Vagina (tissue), 2 donors: ENCODE measurements around the gene ZNF385B. TPM values are rescaled to one million over a fixed set of nuclear protein-coding genes. Genes with fewer than 3 reads are reported as not detected.

Experiments used
- DNase-seq, 2 donors: peaks; one replicate each; pipeline ENCODE4 v3.0.0-alpha.2; 2017; ENCODE audit errors: extremely low spot score in 2 of 2
- H3K27ac ChIP-seq: fragments of 200-600 bp; sonication (generic); one replicate; pipeline ENCODE4 v1.5.1; 2019
- H3K27me3 ChIP-seq: fragments of 200-600 bp; sonication (generic); one replicate; pipeline ENCODE4 v1.5.1; 2019
- H3K36me3 ChIP-seq, 2 donors: fragments of 200-600 bp; sonication (generic); one replicate each; pipeline ENCODE4 v1.5.1; 2017 to 2019
- H3K4me1 ChIP-seq: fragments of 200-600 bp; sonication (generic); one replicate; pipeline ENCODE4 v1.5.1; 2019
- H3K4me3 ChIP-seq, 2 donors: fragments of 200-600 bp; sonication (generic); 1 replicate in 1 of 2; 2 replicates in 1 of 2; pipeline ENCODE4 v1.5.1; 2016 to 2019
- H3K9me3 ChIP-seq: fragments of 200-600 bp; sonication (generic); one replicate; pipeline ENCODE4 v1.5.1; 2019
- POLR2A ChIP-seq, 2 donors: fragments of 450-650 bp; IDR thresholded peaks; one replicate each; pipeline ENCODE4 v1.6.1; 2017; ENCODE audit warnings: antibody characterized with exemption in 2 of 2, mild to moderate bottlenecking in 2 of 2, moderate library complexity in 2 of 2
- POLR2AphosphoS5 ChIP-seq, 2 donors: sonication (generic); formaldehyde crosslinking; IDR thresholded peaks; one replicate each; pipeline ENCODE4 v1.9.0; 2017; ENCODE audit warnings: antibody characterized with exemption in 2 of 2, mild to moderate bottlenecking in 2 of 2, low read depth in 1 of 2; ENCODE audit not compliant: insufficient read depth in 1 of 2
- intact Hi-C: fragments of 100-400 bp; cut with DNase I; formaldehyde crosslinking; loops from one replicate; pipeline ENCODE4 v1.15.1; 2023
- total RNA-seq: library from RNA; depleted of rRNA; stranded (reverse); fragments of >200 nt; gene quantifications from one replicate; pipeline ENCODE4 v1.2.3, GENCODE V29; 2016
- TF ChIP-seq, protein P1 (sequence below), 3 experiments: fragments of 450-650 bp in 2 of 3; fragments of 200-600 bp in 1 of 3; sonication (generic) in 1 of 3; IDR thresholded peaks; one replicate each; pipeline ENCODE4 v1.5.1; 2017 to 2019; ENCODE audit warnings: antibody characterized with exemption in 3 of 3, mild to moderate bottlenecking in 2 of 3, moderate library complexity in 2 of 3

Gene ZNF385B
- total RNA-seq, 1 donor from 2014 or later = 11.5 TPM

DNA sequence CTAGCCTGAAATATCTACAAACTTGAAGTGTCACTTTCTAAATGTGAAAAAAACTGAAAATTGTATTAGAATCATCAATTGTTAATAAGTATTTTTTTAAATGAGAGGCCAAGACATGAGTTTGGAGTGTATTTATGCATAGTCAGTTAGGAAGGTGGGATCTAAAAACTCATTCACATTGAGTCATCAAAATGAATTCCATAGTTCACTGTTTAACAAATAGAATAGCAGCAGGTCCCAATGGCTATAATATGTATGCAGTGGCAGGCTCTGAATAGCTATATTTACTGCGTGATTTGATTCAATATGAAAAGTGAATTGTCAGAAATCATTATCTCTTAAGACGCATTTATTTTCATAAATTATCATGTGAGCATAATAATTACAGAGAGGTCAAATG, 256.1 kb downstream of the ZNF385B start:
- intact Hi-C loops = no loop called here
- H3K4me1 ChIP-seq = no peaks in the 10 kb centered on the region
- no peaks in the 10 kb centered on the region for H3K9me3 ChIP-seq
- H3K27ac ChIP-seq = no peak overlapping the region
- TF ChIP-seq POLR2AphosphoS5 (IDR thresholded peaks at IDR 0.05; ENCODE audit: insufficient read depth in 1 of 2, low read depth in 1 of 2) = no peak
- no peak for TF ChIP-seq POLR2A (IDR thresholded peaks at IDR 0.05)
- TF ChIP-seq, protein P1, sequence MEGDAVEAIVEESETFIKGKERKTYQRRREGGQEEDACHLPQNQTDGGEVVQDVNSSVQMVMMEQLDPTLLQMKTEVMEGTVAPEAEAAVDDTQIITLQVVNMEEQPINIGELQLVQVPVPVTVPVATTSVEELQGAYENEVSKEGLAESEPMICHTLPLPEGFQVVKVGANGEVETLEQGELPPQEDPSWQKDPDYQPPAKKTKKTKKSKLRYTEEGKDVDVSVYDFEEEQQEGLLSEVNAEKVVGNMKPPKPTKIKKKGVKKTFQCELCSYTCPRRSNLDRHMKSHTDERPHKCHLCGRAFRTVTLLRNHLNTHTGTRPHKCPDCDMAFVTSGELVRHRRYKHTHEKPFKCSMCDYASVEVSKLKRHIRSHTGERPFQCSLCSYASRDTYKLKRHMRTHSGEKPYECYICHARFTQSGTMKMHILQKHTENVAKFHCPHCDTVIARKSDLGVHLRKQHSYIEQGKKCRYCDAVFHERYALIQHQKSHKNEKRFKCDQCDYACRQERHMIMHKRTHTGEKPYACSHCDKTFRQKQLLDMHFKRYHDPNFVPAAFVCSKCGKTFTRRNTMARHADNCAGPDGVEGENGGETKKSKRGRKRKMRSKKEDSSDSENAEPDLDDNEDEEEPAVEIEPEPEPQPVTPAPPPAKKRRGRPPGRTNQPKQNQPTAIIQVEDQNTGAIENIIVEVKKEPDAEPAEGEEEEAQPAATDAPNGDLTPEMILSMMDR (IDR thresholded peaks at IDR 0.05) = no peak
- no peak overlapping the region for H3K4me3 ChIP-seq
- DNase-seq = no peak
- no peaks in the 10 kb centered on the region for H3K27me3 ChIP-seq
- no peaks in the 10 kb centered on the region for H3K36me3 ChIP-seq

DNA sequence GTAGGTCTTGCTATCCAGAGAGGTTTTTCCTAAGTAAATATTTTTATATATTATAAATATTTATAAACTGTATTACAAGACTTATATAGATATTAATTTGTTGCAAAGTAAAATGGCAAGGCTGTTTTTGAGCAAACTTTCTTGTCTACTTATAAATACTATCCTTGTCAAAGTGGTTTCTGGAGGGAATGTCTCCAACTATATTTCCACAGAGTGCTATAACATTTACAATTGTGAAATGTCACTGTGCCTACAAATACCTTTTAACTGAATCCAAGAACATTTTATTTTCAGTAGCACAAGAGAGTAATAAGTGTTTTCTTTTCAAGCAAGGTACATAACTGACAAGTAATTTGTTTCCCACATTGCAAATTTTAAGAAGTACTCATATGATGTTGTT, 256.8 kb downstream of the ZNF385B start:
- no peaks in the 10 kb centered on the region for H3K36me3 ChIP-seq
- H3K4me3 ChIP-seq = no peak overlapping the region
- H3K4me1 ChIP-seq = no peaks in the 10 kb centered on the region
- H3K27ac ChIP-seq = no peak overlapping the region
- DNase-seq = no peak
- no peaks in the 10 kb centered on the region for H3K9me3 ChIP-seq
- TF ChIP-seq POLR2AphosphoS5 (IDR thresholded peaks at IDR 0.05; ENCODE audit: insufficient read depth in 1 of 2, low read depth in 1 of 2) (no peak), POLR2A (IDR thresholded peaks at IDR 0.05) (no peak)
- TF ChIP-seq, protein P1 (IDR thresholded peaks at IDR 0.05) = no peak
- intact Hi-C loops = no loop called here
- no peaks in the 10 kb centered on the region for H3K27me3 ChIP-seq

DNA sequence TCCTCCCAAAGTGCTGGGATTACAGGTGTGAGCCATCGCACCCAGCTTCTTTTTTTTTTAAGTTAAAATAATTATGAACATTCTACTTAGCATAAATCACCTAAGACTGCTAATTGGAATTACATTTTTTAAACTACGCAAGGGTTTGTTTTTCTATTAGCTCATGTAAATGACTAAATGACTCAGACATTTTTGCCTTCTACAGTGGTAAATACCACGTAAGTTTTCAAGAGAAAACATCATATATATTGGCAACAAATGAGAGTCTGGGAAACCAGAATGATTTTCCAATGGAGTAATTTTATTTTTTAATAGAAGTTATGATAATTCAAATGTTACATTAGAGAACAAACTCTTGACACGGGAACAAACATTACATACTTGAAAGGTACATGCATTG, 259.0 kb downstream of the ZNF385B start:
- intact Hi-C loops = no loop called here

DNA sequence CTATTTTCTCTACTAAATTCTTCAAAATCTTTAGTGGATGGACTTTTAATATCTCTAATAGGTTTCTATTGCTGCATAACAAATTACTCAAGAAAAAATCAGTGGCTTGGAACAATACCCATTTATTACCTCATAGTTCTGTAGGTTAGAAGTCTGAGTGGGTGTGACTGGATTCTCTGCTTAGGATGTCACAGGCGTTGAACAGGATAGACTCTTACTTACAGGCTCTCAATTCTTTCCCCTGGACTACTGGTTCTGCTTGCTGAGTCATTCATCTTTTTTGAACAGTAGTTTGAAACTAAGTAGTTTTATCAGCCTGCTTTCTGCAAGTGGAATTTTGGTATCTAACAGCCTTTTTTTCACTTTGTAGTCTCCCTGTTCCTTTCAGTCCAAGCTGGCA, 265.4 kb downstream of the ZNF385B start:
- Histone ChIP-seq H3K27me3 (no peaks in the 10 kb centered on the region), H3K4me1 (no peaks in the 10 kb centered on the region), H3K9me3 (no peaks in the 10 kb centered on the region), H3K4me3 (no peak overlapping the region), H3K27ac (no peak overlapping the region), H3K36me3 (no peaks in the 10 kb centered on the region)
- intact Hi-C loops = no loop called here
- DNase-seq = no peak
- TF ChIP-seq, protein P1 (IDR thresholded peaks at IDR 0.05) = no peak
- no peak for TF ChIP-seq POLR2AphosphoS5 (IDR thresholded peaks at IDR 0.05; ENCODE audit: insufficient read depth in 1 of 2, low read depth in 1 of 2)
- no peak for TF ChIP-seq POLR2A (IDR thresholded peaks at IDR 0.05)

More for the DNA sequence above, 259.0 kb downstream of the ZNF385B start:
- DNase-seq = no peak
- no peaks in the 10 kb centered on the region for H3K4me1 ChIP-seq
- H3K36me3 ChIP-seq = no peaks in the 10 kb centered on the region
- no peaks in the 10 kb centered on the region for H3K9me3 ChIP-seq
- TF ChIP-seq POLR2AphosphoS5 (IDR thresholded peaks at IDR 0.05; ENCODE audit: insufficient read depth in 1 of 2, low read depth in 1 of 2) (no peak), POLR2A (IDR thresholded peaks at IDR 0.05) (no peak)
- TF ChIP-seq, protein P1 (IDR thresholded peaks at IDR 0.05) = no peak
- no peak overlapping the region for H3K4me3 ChIP-seq
- H3K27ac ChIP-seq = no peak overlapping the region
- H3K27me3 ChIP-seq = no peaks in the 10 kb centered on the region

DNA sequence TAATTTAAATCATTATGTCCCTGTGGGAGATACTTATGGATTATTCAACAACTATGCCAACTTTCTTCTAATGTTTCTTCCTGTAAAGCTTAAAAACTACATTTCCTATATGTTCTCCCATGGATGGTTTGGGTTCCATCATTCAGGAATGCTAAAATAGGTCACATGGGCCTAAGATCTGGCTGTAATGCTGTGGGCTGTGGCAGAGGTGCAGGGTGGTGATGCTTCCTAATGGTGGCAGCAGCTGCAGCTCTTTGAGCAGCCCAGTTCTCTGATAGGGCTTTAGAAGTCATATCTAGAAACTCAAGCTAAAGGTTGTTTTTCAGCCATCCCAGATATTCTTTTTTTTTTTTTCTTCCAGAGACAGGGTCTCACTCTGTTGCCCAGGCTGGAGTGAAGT, 266.1 kb downstream of the ZNF385B start:
- TF ChIP-seq POLR2A (IDR thresholded peaks at IDR 0.05) = no peak
- TF ChIP-seq, protein P1 (IDR thresholded peaks at IDR 0.05) = no peak
- H3K4me3 ChIP-seq = no peak overlapping the region

More for the DNA sequence above, 266.1 kb downstream of the ZNF385B start:
- Histone ChIP-seq H3K9me3 (no peaks in the 10 kb centered on the region), H3K36me3 (no peaks in the 10 kb centered on the region), H3K27ac (no peak overlapping the region), H3K4me1 (no peaks in the 10 kb centered on the region), H3K27me3 (no peaks in the 10 kb centered on the region)
- intact Hi-C loops = no loop called here
- no peak for DNase-seq
